K562 (cell line): ENCODE data around the gene FSCN2. TPM values are rescaled to one million over a fixed set of nuclear protein-coding genes. Genes with fewer than 3 reads are reported as not detected.

ENCODE experiments used
- CHD1 ChIP-seq: fragments of 200-600 bp; sonication (generic); IDR thresholded peaks from one replicate; pipeline ENCODE4 v1.6.1; 2012; ENCODE audit warnings: mild to moderate bottlenecking, moderate library complexity, low read length, inconsistent platforms
- ETV6 ChIP-seq, 3 experiments: fragments of 150-350 bp in 1 of 3; sonication (generic) in 1 of 3; formaldehyde crosslinking in 1 of 3; IDR thresholded peaks; 2 replicates each; pipeline versions ENCODE4 v1.6.1 to v1.8.0; 2014 to 2022; ENCODE audit warnings: borderline replicate concordance in 2 of 3, low read depth in 2 of 3, antibody characterized with exemption in 1 of 3, low read length in 1 of 3, mild to moderate bottlenecking in 1 of 3, missing genetic modification reagents in 1 of 3
- HMG20A ChIP-seq: fragments of 450-650 bp; formaldehyde crosslinking; conservative IDR thresholded peaks from 2 replicates; pipeline ENCODE4 v1.4.0; 2020; ENCODE audit warnings: mild to moderate bottlenecking, mixed read lengths
- MTA3 ChIP-seq: fragments of 450-650 bp; formaldehyde crosslinking; IDR thresholded peaks from 2 replicates; pipeline ENCODE4 v1.6.1; 2017; ENCODE audit warnings: mild to moderate bottlenecking, borderline replicate concordance
- NFIX ChIP-seq: fragments of 250-450 bp; sonication (Bioruptor Pico); IDR thresholded peaks from 2 replicates; pipeline ENCODE4 v1.4.0; 2020; ENCODE audit warnings: low read depth, mild to moderate bottlenecking, moderate library complexity
- NONO ChIP-seq, 2 experiments: fragments of 200-400 bp in 1 of 2; fragments of 450-650 bp in 1 of 2; formaldehyde crosslinking in 1 of 2; IDR thresholded peaks; 2 replicates each; pipeline ENCODE4 v1.6.1; 2017; ENCODE audit warnings: low read depth in 2 of 2, mild to moderate bottlenecking in 2 of 2, moderate library complexity in 2 of 2, low read length in 1 of 2
- PPARD ChIP-seq: fragments of 250-450 bp; sonication (Bioruptor Pico); IDR thresholded peaks from 2 replicates; pipeline ENCODE4 v1.8.0; 2022; ENCODE audit warnings: inconsistent platforms, mild to moderate bottlenecking, moderate library complexity
- RBM39 ChIP-seq: fragments of 200-400 bp; formaldehyde crosslinking; optimal IDR thresholded peaks from 2 replicates; pipeline ENCODE3; 2018; ENCODE audit warnings: low read depth, low read length
- YBX1 ChIP-seq: fragments of 450-650 bp; IDR thresholded peaks from 2 replicates; pipeline ENCODE4 v1.7.1; 2016; ENCODE audit warnings: mild to moderate bottlenecking
- ZNF143 ChIP-seq: sonication (generic); formaldehyde crosslinking; IDR thresholded peaks from 2 replicates; pipeline ENCODE4 v1.9.0; 2022; ENCODE audit warnings: mild to moderate bottlenecking, missing genetic modification reagents
- polyA plus RNA-seq, 8 experiments: library from polyadenylated mRNA; depleted of rRNA in 4 of 8; stranded (reverse) in 5 of 8; unstranded in 3 of 8; fragments of >200 nt; fragmentation: Nextera tagmentation in 2 of 8; fragmentation: Illumina TruSeq in 1 of 8; extraction: Ambion mirVana in 2 of 8; extraction: Trizol in 1 of 8; gene quantifications; 2 replicates each; pipeline versions ENCODE4 v1.2.1 to v1.2.3, GENCODE V29; 2011 to 2014; ENCODE audit warnings: inconsistent platforms in 1 of 8, missing spikeins in 1 of 8
- total RNA-seq, 7 experiments: library from RNA; depleted of rRNA in 6 of 7; stranded (reverse); fragments of >200 nt in 6 of 7; fragmentation: Illumina TruSeq in 2 of 7; extraction: Trizol in 2 of 7; gene quantifications; 2 replicates each; pipeline versions ENCODE4 v1.2.1 to v1.2.3, GENCODE V29; 2011 to 2021; ENCODE audit warnings: low replicate concordance in 1 of 7
- TF ChIP-seq, protein P1 (sequence below), 2 experiments: IDR thresholded peaks; 2 replicates each; pipeline ENCODE4 v1.6.1; 2012; ENCODE audit warnings: improper control_type of control experiment in 2 of 2, low read depth in 2 of 2, low read length in 2 of 2, borderline replicate concordance in 1 of 2
- TF ChIP-seq, protein P2 (sequence below): fragments of 450-650 bp; IDR thresholded peaks from 2 replicates; pipeline ENCODE4 v1.6.1; 2016; ENCODE audit warnings: mild to moderate bottlenecking, moderate library complexity

Gene FSCN2
- total and polyA plus RNA-seq, 9 of the 15 experiments (the other 6 are each of a cell fraction or from before 2014, with no cell fraction given) = 0.08 TPM; not detected in 8

DNA sequence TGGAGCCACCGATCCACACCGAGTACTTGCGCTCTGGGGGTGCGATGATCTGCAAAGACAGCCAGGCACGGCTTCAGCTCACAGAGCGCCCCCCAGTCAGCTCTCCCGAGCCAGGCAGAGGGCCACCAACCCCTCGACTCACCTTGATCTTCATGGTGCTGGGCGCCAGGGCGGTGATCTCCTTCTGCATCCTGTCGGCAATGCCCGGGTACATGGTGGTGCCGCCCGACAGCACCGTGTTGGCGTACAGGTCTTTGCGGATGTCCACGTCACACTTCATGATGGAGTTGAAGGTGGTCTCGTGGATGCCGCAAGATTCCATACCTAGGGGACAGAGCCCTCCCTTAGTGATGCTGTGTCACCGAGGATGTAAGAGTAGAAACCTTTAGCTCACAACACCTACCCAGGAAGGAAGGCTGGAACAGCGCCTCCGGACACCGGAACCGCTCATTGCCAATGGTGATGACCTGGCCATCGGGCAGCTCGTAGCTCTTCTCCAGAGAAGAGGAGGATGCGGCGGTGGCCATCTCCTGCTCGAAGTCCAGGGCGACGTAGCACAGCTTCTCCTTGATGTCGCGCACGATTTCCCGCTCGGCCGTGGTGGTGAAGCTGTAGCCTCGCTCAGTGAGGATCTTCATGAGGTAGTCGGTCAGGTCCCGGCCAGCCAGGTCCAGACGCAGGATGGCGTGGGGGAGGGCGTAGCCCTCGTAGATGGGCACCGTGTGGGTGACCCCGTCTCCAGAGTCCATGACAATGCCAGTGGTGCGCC is 17.2 kb upstream of the FSCN2 start (continued):
- TF ChIP-seq MTA3 = no peak
- TF ChIP-seq, protein P1, sequence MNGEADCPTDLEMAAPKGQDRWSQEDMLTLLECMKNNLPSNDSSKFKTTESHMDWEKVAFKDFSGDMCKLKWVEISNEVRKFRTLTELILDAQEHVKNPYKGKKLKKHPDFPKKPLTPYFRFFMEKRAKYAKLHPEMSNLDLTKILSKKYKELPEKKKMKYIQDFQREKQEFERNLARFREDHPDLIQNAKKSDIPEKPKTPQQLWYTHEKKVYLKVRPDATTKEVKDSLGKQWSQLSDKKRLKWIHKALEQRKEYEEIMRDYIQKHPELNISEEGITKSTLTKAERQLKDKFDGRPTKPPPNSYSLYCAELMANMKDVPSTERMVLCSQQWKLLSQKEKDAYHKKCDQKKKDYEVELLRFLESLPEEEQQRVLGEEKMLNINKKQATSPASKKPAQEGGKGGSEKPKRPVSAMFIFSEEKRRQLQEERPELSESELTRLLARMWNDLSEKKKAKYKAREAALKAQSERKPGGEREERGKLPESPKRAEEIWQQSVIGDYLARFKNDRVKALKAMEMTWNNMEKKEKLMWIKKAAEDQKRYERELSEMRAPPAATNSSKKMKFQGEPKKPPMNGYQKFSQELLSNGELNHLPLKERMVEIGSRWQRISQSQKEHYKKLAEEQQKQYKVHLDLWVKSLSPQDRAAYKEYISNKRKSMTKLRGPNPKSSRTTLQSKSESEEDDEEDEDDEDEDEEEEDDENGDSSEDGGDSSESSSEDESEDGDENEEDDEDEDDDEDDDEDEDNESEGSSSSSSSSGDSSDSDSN (IDR thresholded peaks at IDR 0.05; ENCODE audit: borderline replicate concordance in 1 of 2, low read depth in 2 of 2, low read length in 2 of 2) = no peak
- TF ChIP-seq YBX1 = no peak
- peak; percentile 68 for TF ChIP-seq RBM39
- no peak for TF ChIP-seq ETV6 (IDR thresholded peaks at IDR 0.05; ENCODE audit: borderline replicate concordance in 1 of 2, low read depth in 2 of 2, low read length in 1 of 2)
- TF ChIP-seq ETV6 (CRISPR knock-in tag; IDR thresholded peaks at IDR 0.05; ENCODE audit: borderline replicate concordance) = 0 out of 2 replicates have a peak, but pooled peaks have one; percentile 3
- TF ChIP-seq, protein P2, sequence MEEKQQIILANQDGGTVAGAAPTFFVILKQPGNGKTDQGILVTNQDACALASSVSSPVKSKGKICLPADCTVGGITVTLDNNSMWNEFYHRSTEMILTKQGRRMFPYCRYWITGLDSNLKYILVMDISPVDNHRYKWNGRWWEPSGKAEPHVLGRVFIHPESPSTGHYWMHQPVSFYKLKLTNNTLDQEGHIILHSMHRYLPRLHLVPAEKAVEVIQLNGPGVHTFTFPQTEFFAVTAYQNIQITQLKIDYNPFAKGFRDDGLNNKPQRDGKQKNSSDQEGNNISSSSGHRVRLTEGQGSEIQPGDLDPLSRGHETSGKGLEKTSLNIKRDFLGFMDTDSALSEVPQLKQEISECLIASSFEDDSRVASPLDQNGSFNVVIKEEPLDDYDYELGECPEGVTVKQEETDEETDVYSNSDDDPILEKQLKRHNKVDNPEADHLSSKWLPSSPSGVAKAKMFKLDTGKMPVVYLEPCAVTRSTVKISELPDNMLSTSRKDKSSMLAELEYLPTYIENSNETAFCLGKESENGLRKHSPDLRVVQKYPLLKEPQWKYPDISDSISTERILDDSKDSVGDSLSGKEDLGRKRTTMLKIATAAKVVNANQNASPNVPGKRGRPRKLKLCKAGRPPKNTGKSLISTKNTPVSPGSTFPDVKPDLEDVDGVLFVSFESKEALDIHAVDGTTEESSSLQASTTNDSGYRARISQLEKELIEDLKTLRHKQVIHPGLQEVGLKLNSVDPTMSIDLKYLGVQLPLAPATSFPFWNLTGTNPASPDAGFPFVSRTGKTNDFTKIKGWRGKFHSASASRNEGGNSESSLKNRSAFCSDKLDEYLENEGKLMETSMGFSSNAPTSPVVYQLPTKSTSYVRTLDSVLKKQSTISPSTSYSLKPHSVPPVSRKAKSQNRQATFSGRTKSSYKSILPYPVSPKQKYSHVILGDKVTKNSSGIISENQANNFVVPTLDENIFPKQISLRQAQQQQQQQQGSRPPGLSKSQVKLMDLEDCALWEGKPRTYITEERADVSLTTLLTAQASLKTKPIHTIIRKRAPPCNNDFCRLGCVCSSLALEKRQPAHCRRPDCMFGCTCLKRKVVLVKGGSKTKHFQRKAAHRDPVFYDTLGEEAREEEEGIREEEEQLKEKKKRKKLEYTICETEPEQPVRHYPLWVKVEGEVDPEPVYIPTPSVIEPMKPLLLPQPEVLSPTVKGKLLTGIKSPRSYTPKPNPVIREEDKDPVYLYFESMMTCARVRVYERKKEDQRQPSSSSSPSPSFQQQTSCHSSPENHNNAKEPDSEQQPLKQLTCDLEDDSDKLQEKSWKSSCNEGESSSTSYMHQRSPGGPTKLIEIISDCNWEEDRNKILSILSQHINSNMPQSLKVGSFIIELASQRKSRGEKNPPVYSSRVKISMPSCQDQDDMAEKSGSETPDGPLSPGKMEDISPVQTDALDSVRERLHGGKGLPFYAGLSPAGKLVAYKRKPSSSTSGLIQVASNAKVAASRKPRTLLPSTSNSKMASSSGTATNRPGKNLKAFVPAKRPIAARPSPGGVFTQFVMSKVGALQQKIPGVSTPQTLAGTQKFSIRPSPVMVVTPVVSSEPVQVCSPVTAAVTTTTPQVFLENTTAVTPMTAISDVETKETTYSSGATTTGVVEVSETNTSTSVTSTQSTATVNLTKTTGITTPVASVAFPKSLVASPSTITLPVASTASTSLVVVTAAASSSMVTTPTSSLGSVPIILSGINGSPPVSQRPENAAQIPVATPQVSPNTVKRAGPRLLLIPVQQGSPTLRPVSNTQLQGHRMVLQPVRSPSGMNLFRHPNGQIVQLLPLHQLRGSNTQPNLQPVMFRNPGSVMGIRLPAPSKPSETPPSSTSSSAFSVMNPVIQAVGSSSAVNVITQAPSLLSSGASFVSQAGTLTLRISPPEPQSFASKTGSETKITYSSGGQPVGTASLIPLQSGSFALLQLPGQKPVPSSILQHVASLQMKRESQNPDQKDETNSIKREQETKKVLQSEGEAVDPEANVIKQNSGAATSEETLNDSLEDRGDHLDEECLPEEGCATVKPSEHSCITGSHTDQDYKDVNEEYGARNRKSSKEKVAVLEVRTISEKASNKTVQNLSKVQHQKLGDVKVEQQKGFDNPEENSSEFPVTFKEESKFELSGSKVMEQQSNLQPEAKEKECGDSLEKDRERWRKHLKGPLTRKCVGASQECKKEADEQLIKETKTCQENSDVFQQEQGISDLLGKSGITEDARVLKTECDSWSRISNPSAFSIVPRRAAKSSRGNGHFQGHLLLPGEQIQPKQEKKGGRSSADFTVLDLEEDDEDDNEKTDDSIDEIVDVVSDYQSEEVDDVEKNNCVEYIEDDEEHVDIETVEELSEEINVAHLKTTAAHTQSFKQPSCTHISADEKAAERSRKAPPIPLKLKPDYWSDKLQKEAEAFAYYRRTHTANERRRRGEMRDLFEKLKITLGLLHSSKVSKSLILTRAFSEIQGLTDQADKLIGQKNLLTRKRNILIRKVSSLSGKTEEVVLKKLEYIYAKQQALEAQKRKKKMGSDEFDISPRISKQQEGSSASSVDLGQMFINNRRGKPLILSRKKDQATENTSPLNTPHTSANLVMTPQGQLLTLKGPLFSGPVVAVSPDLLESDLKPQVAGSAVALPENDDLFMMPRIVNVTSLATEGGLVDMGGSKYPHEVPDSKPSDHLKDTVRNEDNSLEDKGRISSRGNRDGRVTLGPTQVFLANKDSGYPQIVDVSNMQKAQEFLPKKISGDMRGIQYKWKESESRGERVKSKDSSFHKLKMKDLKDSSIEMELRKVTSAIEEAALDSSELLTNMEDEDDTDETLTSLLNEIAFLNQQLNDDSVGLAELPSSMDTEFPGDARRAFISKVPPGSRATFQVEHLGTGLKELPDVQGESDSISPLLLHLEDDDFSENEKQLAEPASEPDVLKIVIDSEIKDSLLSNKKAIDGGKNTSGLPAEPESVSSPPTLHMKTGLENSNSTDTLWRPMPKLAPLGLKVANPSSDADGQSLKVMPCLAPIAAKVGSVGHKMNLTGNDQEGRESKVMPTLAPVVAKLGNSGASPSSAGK = no peak
- TF ChIP-seq NFIX = no peak
- no peak for TF ChIP-seq PPARD
- TF ChIP-seq NONO (IDR thresholded peaks at IDR 0.05; ENCODE audit: low read depth in 2 of 2, low read length in 1 of 2) = no peak
- no peak; the same call in 1 of the 2 replicates for TF ChIP-seq ZNF143 (CRISPR knock-in tag)
- TF ChIP-seq CHD1 = peak; percentile 52
- TF ChIP-seq HMG20A = no peak
